HG03095 (cell line): ENCODE data around the gene ANKRD60.

ENCODE experiments used
- ATAC-seq: cut with Tn5 transposase; IDR thresholded peaks from one replicate; pipeline ENCODE4 v1.9.1; 2021; ENCODE audit warnings: moderate library complexity; ENCODE audit not compliant: unreplicated experiment

The ANKRD60 gene

GRCh38 chr20:58224974-58225373 is 3.5 kb downstream of the ANKRD60 start:
- no peak for ATAC-seq

DNA sequence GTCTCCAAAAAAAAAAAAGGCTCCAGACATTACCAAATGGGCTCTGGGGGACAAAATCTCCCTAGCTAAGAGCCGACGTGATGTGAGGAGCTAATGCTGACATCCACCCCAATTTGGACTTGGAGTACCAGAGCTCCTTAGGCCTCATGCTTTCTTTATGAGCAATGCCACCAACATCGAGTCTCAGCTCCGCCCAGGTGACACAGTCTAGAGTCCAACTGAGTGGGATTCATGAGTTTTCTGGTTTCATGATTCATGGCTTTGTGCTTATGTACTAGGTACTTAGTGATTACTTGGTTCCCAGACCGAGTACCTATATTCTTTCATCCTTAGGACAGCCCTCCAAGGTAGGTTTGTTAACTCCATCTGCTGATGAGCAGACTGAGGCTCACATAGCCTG is 4.4 kb downstream of the ANKRD60 start:
- ATAC-seq: no peak

DNA sequence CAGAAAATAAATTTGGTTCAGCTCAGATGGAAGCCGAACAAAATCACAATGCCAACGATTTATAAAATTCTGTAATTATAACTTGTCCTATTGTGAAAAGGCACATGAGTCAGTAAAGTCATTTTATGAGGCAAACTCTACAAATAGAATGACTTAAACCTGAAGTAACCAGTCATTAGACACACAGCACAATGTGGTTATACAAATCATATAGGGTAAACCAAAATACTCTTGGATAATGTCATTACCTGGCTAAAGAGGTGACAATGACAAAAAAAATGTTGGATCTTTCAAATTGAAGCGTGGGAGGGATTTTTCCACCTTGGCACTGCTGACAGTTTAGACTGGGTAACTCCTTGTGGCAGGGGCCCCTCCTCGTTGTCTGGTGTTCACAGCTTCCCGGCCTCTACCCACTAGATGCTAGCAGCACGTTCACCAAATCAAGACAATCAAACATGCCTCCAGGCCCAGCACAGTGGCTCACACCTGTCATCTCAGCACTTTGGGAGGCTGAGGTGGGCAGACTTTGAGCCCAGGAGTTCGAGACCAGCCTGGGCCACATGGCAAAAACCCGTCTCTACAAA is 5.0 kb downstream of the ANKRD60 start:
- ATAC-seq: no peak

DNA sequence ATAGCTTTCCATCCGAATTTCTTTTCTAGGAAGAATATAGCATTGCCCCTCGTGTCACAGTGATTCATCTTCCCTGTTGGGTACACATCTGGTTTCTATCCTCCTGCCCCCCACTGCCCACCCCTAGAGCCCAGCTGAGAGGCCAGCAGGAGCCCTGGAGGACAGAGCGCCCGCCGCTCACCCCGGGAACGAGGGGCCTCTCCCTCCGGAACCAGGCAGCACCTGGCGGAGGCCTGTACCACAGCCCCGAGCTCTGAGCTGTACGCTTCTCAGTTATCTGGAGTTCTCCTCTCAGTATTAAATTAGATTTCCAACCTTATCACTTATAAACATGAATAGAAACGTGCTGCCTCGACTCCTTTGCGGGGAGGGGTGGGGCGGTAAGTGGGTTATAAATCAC is 6.0 kb downstream of the ANKRD60 start:
- ATAC-seq: no peak

DNA sequence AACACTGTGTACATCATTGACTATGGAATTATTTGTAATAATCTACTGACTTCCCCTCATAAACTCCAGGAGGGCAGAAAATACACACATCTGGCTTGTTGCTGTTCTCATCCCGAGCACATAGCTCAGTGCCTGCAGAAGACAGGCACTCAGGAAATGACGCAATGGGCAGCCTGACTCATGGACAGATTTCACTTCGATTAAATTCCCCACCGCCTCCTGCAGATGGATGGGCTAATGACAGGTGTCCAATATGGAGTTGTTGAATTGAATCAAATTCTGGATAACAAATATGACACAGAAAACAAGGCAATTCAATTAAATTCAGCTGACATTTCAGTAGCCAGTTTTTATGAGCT is 9.1 kb downstream of the ANKRD60 start:
- no peak for ATAC-seq

- no peak for ATAC-seq
These were observed 9.7 kb downstream of the ANKRD60 start for GRCh38 chr20:58218665-58219341.

DNA sequence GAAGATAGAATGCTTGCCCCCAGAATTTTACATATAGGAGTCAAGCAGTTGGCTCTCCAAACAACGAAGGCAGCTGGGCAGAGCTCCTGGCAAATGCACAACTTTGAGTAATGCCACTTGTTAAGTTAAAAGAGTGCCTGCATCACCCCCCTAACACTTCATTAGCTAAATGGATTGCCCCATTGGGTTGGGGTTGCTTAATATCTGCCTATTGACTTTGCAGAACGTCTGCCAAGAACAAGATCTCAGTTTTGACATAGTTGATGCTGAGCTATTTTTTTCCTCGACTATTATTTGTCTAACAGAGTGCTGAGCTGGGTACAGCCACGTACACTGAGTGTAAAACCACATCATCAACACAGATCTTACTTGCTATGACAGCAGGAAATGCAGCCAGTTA is 12.1 kb downstream of the ANKRD60 start:
- ATAC-seq: no peak

- ATAC-seq: no peak
These were observed 13.3 kb downstream of the ANKRD60 start for GRCh38 chr20:58215116-58215515.

DNA sequence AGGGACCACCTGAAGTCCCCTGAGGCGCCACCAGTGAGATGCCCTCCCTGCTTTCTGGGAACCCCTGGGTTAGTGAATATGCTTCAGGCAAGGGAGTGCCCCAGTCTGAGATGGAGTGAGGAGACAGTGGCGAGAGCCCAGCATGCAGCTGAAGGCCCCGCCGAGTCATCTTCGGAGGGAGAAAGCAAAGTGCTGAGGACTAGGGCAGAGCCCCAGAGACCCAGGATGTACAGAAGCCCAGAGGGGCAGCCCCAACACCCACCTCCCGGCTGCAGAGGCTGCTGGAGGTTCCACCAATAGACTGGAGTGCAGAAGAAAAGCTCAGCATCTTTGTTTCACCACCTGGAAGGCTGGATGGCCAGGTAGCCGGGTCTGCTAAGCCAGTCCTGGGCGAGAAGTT is 14.1 kb downstream of the ANKRD60 start:
- ATAC-seq: no peak

DNA sequence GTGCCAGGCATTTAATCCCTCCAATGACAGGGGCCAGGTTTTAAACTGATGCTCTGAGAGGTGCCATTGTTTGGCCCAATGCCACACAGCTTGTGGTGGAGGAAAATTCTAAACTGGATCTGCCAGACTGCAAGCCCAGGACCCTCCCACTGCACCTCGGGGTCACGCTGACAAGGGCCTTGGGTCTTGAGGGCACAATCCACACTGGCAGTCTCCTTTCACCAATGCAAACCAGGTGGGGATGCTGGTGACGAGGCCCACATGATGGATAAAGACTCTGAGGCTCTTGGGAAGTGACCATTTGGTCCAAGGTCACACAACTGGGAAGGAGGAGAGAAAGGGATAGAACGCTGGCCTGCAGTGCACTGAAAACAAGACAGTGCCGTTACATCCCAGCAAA is 14.7 kb downstream of the ANKRD60 start:
- no peak for ATAC-seq

- ATAC-seq: no peak
These were observed 15.3 kb downstream of the ANKRD60 start for GRCh38 chr20:58213121-58213520.

GRCh38 chr20:58212636-58213035 is 15.8 kb downstream of the ANKRD60 start:
- ATAC-seq: no peak

- ATAC-seq: no peak
These were observed 18.1 kb downstream of the ANKRD60 start for GRCh38 chr20:58210398-58210747.

DNA sequence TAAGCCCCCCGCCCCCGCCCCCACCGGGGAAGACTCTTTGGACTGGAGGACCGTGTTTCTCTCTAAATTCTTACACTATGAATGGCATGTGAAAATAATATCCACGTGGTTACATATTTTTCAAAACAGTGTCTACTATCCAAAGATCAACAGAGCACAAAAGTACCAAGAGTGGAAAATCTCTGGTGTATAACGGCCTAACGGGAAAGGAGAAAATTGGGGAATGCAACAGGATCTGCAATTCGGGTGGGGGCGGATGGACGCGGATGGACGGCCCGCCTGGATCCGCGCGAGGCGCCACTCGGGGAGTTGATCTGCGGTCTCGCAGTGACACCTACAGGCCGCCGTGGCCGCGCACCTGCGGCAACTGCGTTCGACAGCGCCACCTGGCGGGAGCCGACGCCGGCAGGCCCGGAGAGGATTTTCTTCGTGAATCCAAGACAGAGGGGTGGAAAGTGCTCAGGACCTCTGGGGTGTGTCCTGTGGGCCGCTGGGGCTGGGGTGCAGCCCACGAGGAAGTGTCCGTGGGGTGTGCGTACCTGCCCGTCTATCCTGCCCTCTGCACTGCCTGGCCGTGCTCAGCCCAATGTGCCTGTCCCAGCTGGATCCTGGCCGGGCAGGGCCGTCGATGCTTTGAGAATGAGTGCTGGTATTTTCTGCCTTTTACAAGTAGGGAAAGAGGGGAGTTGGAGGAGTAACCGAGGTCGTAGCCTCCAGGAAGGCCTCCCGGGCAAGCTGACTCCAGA is 18.6 kb downstream of the ANKRD60 start:
- peak; percentile 84 for ATAC-seq

DNA sequence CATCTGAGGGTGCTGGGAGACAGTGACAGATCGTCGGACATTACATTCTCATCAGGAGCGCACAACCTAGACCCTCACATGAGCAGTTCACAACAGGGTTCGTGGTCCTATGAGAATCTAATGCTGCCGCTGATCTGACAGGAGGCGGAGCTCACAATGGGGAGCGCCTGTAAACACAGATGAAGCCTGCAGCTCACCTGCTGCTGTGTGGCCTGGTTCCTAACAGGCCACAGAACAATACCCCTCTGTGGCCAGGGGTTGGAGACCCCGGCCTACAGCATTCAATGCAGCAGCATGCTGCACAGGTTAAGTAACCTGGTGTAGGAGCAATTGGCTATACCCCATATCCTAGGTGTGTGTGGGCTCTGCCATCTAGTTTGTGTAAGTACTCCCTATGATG is 19.5 kb downstream of the ANKRD60 start:
- no peak for ATAC-seq

DNA sequence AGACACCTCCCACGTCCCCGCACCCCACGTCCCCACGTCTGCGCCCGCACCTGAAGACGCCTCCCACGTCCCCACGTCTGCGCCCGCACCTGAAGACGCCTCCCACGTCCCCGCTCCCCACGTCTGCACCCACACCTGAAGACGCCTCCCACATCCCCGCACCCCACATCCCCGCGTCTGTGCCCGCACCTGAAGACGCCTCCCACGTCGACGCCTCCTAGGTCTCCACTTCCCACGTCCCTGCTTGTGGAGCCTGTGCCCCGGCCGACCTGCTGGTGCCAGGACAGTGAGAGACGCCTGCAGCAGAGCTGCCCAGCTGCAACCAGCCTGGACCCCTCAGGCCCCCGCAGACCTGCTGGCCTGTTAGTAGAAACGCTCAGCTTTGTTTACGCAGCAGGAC is 22.6 kb downstream of the ANKRD60 start:
- no peak for ATAC-seq

DNA sequence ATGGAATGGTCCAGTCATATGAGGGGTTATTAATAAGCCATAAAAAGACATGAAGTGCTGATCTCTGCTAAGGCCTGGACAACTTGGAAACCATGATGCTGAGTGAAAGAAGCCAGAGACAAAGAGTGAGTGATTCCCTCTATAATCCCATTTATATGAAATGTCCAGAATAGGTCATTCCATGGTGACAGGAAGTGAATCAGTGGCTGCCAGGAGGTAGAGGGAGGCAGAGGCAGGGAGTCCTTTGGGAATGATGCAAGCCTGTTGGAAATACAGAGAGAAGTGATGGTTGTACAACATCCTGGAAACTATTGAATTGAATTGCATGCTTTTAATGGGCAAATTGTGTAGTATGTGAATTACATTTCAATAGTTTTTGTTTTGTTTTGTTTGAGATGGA is 26.4 kb downstream of the ANKRD60 start:
- no peak for ATAC-seq

GRCh38 chr20:58201616-58202015 is 26.8 kb downstream of the ANKRD60 start:
- no peak for ATAC-seq

GRCh38 chr20:58199469-58199868 is 29.0 kb downstream of the ANKRD60 start:
- no peak for ATAC-seq

DNA sequence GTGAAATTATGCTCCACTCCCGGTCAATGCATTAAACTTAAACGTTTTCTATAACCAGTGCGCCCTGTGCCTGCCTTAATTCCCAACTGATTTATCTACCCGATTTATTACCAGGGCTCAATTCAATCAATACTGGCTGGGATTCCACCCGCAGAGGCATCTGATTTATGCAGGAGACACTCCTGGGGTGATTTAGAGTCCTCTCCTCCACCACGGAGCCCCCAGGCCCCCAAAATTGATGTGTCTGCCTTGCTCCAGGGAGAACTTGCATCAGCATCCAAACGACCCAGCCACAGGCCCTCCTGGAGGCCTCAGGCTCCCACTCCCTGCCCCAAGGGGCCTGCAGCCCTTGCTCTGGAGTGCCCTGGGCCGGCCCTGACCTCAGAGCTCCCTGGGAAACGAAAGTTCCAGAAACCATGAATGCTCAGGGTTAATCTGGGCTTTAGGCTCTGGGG is 29.5 kb downstream of the ANKRD60 start:
- no peak for ATAC-seq

DNA sequence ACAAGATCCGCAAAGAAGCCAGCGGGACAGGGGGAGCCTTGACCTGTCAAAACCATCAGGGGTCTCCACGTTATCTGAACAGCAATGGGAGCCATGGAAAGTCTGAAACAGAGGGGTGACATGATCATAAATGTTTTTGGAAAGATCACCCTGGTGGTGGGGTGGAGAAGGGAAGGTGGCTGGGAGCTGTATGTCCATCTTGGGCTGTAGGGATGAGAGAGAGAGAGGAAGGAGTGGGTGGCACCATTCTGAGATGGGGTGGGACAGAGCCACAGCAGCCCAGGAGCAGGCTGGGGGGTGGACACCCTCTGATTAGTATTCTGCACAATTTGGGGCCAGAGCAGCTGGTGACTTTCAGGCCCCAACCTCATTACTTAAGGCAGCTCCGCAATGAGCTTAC is 30.1 kb downstream of the ANKRD60 start:
- no peak for ATAC-seq

- no peak for ATAC-seq
These were observed 31.3 kb downstream of the ANKRD60 start for GRCh38 chr20:58197185-58197469.
